Neural progenitor cell (in vitro differentiated cells): ENCODE measurements around the gene GRAP.

ENCODE experiments used
- EZH2phosphoT487 ChIP-seq: fragments of 200-600 bp; sonication (generic); IDR thresholded peaks from 2 replicates; pipeline ENCODE4 v1.6.1; 2017; ENCODE audit warnings: antibody characterized with exemption
- TF ChIP-seq, protein P1 (sequence below): fragments of 200-600 bp; sonication (generic); IDR thresholded peaks from 2 replicates; pipeline ENCODE4 v1.5.1; 2017; ENCODE audit warnings: antibody characterized with exemption, mild to moderate bottlenecking

- TF ChIP-seq, protein P1, sequence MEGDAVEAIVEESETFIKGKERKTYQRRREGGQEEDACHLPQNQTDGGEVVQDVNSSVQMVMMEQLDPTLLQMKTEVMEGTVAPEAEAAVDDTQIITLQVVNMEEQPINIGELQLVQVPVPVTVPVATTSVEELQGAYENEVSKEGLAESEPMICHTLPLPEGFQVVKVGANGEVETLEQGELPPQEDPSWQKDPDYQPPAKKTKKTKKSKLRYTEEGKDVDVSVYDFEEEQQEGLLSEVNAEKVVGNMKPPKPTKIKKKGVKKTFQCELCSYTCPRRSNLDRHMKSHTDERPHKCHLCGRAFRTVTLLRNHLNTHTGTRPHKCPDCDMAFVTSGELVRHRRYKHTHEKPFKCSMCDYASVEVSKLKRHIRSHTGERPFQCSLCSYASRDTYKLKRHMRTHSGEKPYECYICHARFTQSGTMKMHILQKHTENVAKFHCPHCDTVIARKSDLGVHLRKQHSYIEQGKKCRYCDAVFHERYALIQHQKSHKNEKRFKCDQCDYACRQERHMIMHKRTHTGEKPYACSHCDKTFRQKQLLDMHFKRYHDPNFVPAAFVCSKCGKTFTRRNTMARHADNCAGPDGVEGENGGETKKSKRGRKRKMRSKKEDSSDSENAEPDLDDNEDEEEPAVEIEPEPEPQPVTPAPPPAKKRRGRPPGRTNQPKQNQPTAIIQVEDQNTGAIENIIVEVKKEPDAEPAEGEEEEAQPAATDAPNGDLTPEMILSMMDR: no peak
- TF ChIP-seq EZH2phosphoT487: no peak
Measured at GRCh38 chr17:18981335-18981641, 65.5 kb downstream of the GRAP start.
